ENCODE data around the gene KCND2.

KCND2 gene

DNA sequence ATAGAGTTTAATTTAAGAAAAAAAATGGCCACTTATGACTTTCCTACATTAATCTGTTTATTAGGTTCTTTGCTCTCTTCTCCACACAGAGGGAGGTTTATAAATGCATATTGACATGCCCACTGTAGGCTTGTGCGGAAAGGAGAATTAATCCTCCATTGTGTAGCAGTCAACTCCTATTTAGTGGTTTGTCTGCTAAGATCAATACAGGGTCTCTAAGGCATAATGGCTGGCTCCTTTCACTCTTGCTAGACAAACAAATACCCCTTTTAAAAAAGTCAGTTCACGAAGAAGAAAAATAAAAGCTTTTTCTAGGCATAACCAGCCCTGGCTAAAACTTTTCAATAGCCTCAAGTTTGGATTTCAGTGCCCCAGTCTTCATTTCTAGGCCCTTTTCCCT, 443.3 kb downstream of the KCND2 start:
- Mint-ChIP-seq H3K4me3 (no peak overlapping the region), H3K27me3 (ENCODE audit: low read depth) (no peaks in the 10 kb centered on the region), H3K36me3 (ENCODE audit: low read depth) (no peaks in the 10 kb centered on the region), H3K9me3 (no peaks in the 10 kb centered on the region), H3K4me1 (no peaks in the 10 kb centered on the region), H3K27ac (no peak overlapping the region)
- TF ChIP-seq, protein P1, sequence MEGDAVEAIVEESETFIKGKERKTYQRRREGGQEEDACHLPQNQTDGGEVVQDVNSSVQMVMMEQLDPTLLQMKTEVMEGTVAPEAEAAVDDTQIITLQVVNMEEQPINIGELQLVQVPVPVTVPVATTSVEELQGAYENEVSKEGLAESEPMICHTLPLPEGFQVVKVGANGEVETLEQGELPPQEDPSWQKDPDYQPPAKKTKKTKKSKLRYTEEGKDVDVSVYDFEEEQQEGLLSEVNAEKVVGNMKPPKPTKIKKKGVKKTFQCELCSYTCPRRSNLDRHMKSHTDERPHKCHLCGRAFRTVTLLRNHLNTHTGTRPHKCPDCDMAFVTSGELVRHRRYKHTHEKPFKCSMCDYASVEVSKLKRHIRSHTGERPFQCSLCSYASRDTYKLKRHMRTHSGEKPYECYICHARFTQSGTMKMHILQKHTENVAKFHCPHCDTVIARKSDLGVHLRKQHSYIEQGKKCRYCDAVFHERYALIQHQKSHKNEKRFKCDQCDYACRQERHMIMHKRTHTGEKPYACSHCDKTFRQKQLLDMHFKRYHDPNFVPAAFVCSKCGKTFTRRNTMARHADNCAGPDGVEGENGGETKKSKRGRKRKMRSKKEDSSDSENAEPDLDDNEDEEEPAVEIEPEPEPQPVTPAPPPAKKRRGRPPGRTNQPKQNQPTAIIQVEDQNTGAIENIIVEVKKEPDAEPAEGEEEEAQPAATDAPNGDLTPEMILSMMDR (IDR thresholded peaks at IDR 0.05; ENCODE audit: unreplicated experiment in 3 of 3) = no peak

DNA sequence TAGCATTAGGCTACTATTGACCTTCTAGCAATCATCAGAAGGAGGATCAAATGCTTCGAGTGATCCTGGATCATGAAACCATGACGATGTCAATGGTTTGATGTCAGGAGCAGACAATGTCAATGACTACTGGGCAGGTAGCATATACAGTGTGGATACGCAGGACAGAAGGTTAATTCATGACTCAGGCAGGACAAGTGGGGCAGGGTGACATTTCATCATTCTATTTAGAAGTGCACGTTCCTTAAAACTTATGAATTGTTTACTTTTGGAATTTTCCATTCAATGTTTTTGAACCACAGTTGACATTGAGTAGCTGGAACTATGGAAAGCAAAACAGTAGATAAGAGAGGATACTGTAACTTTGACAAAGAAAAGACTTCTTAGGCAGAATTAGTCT, 444.2 kb downstream of the KCND2 start:
- Mint-ChIP-seq H3K36me3 (ENCODE audit: low read depth) (no peaks in the 10 kb centered on the region), H3K27me3 (ENCODE audit: low read depth) (no peaks in the 10 kb centered on the region)

DNA sequence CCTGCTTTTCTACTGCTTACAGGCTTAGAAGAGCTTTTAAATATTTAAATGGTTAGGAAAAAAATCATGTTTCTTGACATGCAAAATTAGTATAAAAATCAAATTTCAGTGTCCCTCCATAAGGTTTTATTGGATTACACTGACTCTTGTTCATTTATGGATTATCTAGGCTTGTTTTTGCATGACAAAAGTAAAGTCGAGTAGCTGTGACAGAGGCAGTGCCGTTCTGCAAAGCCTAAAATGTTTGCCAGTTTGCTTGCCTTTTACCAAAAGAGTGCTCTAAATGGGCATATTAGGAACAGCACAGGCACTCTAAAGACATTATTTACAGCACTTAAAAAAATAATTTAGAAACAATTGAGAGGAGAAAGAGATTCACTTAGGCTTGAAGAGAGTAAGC, 445.4 kb downstream of the KCND2 start:
- H3K27me3 Mint-ChIP-seq (ENCODE audit: low read depth) = no peaks in the 10 kb centered on the region

More for the DNA sequence above, 444.2 kb downstream of the KCND2 start:
- TF ChIP-seq, protein P1 (IDR thresholded peaks at IDR 0.05; ENCODE audit: unreplicated experiment in 3 of 3) = no peak
- H3K4me3 Mint-ChIP-seq = no peak overlapping the region
- H3K4me1 Mint-ChIP-seq = no peaks in the 10 kb centered on the region
- no peak overlapping the region for H3K27ac Mint-ChIP-seq
- no peaks in the 10 kb centered on the region for H3K9me3 Mint-ChIP-seq

DNA sequence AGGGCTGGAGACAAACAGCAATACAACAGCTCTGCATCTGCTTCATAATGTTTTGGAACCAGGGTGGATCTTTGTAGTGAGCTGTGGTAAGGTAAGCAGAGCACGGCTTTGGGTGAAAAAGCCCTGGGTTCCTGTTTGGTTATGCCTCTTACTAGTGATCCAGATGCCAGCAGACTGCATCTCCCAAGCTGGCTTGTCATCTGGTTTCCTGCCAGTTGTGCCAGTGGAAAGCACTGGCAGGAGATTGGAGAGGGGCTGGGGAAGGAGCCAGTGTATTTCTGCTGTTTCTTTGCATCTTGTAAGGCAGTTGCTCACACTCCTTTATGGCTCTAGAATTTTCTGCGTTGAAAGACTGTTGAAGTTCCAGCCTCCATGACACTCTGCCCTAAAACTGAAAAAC, 447.3 kb downstream of the KCND2 start:
- no peak overlapping the region for H3K4me3 Mint-ChIP-seq
- TF ChIP-seq, protein P1 (IDR thresholded peaks at IDR 0.05; ENCODE audit: unreplicated experiment in 3 of 3) = no peak
- no peak overlapping the region for H3K27ac Mint-ChIP-seq
- H3K9me3 Mint-ChIP-seq = no peaks in the 10 kb centered on the region
- no peaks in the 10 kb centered on the region for H3K27me3 Mint-ChIP-seq (ENCODE audit: low read depth)
- H3K36me3 Mint-ChIP-seq (ENCODE audit: low read depth) = no peaks in the 10 kb centered on the region
- H3K4me1 Mint-ChIP-seq = no peaks in the 10 kb centered on the region

More for the DNA sequence above, 445.4 kb downstream of the KCND2 start:
- no peak overlapping the region for H3K27ac Mint-ChIP-seq
- no peaks in the 10 kb centered on the region for H3K36me3 Mint-ChIP-seq (ENCODE audit: low read depth)
- TF ChIP-seq, protein P1 (IDR thresholded peaks at IDR 0.05; ENCODE audit: unreplicated experiment in 3 of 3) = no peak
- H3K4me3 Mint-ChIP-seq = no peak overlapping the region
- H3K9me3 Mint-ChIP-seq = no peaks in the 10 kb centered on the region
- no peaks in the 10 kb centered on the region for H3K4me1 Mint-ChIP-seq

DNA sequence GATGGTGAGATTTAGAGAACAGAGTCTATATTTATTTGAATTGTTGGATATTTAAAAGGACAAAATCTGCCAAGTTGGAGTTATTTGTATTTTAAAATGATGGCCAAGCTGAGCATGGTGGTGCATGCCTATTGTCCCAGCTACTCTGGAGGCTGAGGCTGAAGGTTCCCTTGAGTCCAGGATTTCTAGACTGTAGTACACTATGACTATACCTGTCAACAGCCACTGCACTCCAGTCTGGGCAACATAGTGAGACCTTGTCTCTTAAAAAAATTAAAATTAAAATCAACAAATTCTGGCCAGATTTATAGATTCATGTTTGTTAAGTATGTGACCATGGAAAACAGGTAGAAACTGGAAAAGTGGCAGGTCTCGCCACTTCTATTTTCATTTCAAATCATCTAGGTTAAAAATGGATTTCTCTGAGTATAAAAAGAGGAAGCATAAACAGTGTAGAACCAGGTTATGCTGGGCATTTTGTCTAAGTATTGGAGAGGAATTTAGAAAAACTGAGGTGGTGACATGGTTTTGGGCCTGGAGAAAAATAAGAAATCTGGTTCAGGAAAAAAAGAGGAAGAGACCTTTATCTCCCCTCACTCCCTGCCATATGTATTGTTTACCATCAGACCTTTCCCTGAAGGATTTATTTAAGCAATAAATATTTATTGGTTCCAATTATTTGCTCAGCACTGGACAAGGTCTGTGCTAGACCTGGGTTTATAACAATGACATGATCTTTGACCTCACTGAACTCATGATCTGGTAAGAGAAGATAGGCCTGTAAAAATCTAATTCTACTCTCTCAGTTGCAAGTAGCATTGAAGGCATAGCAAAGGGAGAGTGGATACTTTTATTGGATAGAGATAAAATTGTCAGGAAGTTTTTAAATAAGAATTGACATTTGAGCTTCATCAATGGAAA, 450.8 kb downstream of the KCND2 start:
- TF ChIP-seq, protein P1 (IDR thresholded peaks at IDR 0.05; ENCODE audit: unreplicated experiment in 3 of 3) = no peak
- H3K36me3 Mint-ChIP-seq (ENCODE audit: low read depth) = no peaks in the 10 kb centered on the region
- no peak overlapping the region for H3K27ac Mint-ChIP-seq
- no peaks in the 10 kb centered on the region for H3K27me3 Mint-ChIP-seq (ENCODE audit: low read depth)
- no peaks in the 10 kb centered on the region for H3K9me3 Mint-ChIP-seq
- H3K4me1 Mint-ChIP-seq = no peaks in the 10 kb centered on the region
- no peak overlapping the region for H3K4me3 Mint-ChIP-seq

DNA sequence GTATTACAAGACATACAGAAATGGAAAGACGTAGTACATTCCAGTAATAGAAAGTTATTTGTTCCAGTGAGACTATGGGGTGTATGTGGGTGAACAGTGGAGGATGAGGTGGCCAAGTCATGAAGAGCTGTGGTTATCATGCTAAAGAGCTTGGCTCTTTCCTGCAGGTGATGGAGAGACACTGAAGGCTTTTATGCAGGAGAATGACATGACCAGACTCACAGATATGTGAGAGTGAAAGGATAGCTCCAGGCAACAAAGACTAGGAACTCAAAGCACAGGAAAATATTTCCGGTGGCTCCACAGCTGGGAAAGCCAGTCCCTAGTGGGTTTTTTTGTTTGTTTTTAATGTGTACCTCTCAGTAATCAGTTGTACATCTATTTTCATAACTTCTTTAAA, 451.5 kb downstream of the KCND2 start:
- H3K4me1 Mint-ChIP-seq = no peaks in the 10 kb centered on the region
- H3K4me3 Mint-ChIP-seq = no peak overlapping the region
- TF ChIP-seq, protein P1 (IDR thresholded peaks at IDR 0.05; ENCODE audit: unreplicated experiment in 3 of 3) = no peak
- no peaks in the 10 kb centered on the region for H3K27me3 Mint-ChIP-seq (ENCODE audit: low read depth)
- no peaks in the 10 kb centered on the region for H3K36me3 Mint-ChIP-seq (ENCODE audit: low read depth)
- no peaks in the 10 kb centered on the region for H3K9me3 Mint-ChIP-seq
- H3K27ac Mint-ChIP-seq = no peak overlapping the region

All from nephron (organoid).